Stimulated activated CD4-positive, alpha-beta T cell treated with anti-CD3 and anti-CD28 coated beads, Interleukin-1b, Interleukin-23, amount 100 ng/mL, for 24 hours (primary cell): ENCODE data around the gene ZFP69B.
A peak's percentile ranks its signal among the peaks of the same experiment; 100 is the strongest.
"Not testable (repeated sequence)": the region's sequence is repeated elsewhere in the genome, so short reads cannot be mapped to it uniquely, and the experiment has no call there.

Experiments used
- DNase-seq, 4 experiments: peaks; one replicate each; pipeline ENCODE4 v3.0.0-alpha.2; 2020; ENCODE audit warnings: low read depth in 4 of 4, low spot score in 1 of 4

Gene ZFP69B

DNA sequence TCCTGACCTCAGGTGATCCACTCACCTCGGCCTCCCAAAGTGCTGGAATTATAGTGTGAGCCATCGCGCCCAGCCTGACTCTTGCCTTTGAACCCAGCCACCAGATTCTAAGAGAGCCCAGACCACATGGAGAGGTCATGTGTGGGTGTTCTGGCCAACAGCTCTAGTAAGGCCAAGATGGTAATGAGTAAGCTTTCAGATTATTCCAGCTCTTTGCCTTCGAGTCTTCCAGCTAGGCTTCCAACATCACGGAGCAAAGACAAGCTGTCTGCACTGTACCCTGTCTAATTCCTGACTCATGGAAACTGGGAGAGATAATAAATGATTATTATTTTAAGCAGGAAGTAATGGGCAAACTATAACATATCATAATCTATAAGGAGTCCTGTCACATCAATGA, 14.8 kb upstream of the ZFP69B start:
- DNase-seq, result no peak

- DNase-seq, result no peak
These were observed 14.4 kb upstream of the ZFP69B start for GRCh38 chr1:40435876-40436275.

DNA sequence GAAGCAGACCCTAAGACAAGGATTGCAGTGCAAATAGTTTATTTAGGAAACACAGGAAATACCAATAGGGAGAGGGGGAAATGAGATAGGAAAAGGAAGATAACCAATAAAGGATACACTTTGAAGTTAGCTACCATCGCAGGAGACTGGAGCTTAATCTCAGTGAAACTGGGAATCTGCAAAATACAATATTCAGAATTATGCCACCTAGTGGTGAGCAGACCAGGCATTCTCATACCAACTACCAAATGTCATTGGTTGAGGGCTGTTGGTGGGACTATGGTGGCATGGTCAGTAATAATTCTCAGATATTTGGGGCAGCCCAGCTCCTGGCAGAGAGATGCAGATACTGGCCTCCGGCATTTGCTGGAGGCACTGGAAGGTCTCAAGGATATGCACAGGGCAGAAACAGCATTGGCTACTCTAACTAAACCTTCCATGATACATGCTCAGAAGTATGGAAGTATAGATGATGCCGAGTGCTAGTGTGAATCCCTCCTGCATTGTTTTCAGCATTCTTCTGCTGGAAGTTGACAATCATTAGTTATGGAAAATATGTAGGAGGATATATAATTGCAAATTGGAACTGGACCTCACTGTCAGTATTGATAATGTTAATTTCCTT, 11.8 kb upstream of the ZFP69B start:
- DNase-seq, result no peak

GRCh38 chr1:40439247-40439646, 11.0 kb upstream of the ZFP69B start:
- no peak for DNase-seq

DNA sequence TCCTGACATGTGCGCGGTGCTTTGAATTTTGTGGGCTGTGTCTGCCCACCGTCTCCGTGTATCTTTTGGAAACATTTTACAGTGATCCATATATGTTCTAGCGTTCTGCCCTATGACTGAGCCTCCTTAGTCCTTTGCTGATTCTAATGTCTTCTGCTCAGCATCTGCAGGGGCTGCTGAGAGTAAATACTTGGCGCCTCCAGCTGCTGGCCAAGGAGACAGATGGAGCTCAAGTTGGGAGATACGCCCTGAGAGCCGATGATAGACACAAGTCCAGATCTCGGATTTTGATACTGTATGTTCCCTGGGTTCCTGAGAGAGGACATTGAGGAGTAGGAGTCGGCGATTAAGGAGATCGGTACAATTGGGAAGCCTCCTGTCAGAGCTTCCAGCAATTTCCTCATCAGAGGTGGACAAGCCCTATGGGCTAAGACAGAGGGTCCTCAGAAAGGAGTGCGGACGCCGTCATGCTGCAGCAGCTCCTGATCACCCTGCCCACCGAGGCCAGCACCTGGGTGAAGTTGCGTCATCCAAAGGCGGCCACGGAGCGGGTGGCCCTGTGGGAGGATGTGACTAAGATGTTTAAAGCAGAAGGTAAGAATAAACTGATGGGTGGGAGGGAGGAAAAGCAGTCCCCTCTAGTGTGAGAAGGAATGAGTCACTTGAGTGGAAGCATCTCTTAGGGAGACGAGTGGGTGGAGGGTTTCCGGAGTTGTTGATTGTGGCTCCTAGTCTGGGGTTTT, 390 bp downstream of the ZFP69B start:
- DNase-seq, result peak; percentile 50 to 78 (median 66)

- no peak for DNase-seq
These were observed 936 bp downstream of the ZFP69B start for GRCh38 chr1:40451238-40451585.

DNA sequence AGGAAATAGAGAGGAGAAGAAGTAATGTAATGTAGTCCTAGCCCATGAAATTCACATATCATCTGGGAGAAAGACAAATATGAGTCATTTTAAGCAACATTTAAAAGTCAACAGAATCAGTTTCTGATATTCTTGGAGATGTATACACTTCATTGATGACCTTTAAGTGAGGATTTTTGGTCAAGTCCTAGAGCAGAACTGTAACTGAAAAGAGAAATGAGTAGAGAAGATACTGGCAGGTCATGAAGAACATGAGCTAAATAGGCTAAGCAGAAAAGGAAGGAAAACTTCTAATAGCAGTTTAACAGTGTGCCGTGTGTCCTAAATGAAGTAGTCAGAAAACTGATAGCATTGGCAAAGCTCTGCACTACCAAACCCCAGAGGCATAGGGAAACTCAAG, 4.6 kb downstream of the ZFP69B start:
- no peak for DNase-seq

DNA sequence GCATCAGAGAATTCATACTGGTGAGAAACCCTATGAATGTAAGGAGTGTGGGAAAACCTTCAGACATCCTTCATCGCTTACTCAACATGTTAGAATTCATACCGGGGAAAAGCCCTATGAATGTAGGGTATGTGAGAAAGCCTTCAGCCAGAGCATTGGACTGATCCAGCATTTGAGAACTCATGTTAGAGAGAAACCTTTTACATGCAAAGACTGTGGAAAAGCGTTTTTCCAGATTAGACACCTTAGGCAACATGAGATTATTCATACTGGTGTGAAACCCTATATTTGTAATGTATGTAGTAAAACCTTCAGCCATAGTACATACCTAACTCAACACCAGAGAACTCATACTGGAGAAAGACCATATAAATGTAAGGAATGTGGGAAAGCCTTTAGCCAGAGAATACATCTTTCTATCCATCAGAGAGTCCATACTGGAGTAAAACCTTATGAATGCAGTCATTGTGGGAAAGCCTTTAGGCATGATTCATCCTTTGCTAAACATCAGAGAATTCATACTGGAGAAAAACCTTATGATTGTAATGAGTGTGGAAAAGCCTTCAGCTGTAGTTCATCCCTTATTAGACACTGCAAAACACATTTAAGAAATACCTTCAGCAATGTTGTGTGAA, 12.8 kb downstream of the ZFP69B start:
- no peak for DNase-seq

GRCh38 chr1:40469327-40469726, 19.1 kb downstream of the ZFP69B start:
- no peak for DNase-seq

GRCh38 chr1:40475268-40475667, 25.0 kb downstream of the ZFP69B start:
- no peak for DNase-seq

DNA sequence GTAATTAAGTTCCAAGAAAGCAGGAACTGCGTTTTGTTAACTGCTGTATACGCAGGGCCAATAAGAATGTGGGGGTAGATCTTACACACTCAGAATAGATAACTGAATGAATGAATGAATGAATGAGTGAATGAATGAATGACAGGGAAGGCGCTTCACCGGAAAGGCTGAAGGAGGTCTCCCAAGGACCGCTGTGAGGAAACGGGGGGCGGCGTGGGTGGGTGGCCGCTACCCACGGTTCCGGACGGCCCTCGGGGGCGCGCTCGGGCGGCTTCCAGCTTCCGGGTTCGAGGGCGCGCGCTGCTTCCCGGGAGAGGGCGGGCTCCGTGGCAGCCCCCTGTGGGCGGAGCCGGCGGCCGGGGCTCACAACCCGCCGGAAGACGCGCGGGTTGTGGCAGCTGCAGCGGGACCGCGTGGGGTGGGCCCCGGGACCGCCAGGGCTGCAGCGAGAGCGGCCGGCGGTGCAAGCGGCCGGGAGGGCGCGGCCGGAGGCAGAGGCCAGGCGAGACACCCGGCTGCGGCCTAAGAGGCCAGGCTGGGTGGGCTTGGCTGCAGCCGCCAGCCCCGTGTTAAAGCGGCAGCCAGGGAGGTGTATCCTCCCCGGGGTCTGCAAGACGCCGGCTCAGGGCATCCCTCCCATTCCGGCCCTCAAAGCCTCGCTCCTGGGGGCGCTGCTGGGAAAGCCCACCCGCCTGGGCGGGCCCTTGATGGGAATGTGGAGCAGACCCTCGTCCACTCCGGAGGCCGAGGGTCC, 26.8 kb downstream of the ZFP69B start, which contains the start of gene ZFP69:
TSS of gene ZFP69 (plus strand) at position 367 of the 754 bp plus-strand sequence. CDS start 2,072 bp downstream, outside the sequence.
- peak; percentile 11 to 62 (median 45) for DNase-seq

DNA sequence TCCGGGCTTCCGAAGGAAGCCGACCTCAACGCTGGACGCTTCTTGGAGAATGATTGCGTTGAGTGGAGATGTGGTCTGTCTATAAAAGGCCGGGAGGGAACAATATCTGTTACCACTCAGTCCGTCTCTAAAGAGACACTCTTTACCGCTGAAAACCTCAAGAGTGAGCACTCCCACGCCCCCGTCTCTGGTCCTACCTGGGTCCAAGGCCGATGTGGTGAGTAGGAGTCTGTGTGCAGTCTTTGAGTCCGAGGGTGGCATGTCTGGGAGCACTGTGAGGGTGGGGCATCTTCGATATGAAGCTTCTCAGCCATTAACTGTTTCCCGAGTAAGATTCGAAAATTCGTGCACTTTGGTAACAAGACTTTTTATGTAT, 27.4 kb downstream of the ZFP69B start:
- DNase-seq, result no peak

- no peak for DNase-seq
These were observed 28.0 kb downstream of the ZFP69B start for GRCh38 chr1:40478276-40478675.

DNA sequence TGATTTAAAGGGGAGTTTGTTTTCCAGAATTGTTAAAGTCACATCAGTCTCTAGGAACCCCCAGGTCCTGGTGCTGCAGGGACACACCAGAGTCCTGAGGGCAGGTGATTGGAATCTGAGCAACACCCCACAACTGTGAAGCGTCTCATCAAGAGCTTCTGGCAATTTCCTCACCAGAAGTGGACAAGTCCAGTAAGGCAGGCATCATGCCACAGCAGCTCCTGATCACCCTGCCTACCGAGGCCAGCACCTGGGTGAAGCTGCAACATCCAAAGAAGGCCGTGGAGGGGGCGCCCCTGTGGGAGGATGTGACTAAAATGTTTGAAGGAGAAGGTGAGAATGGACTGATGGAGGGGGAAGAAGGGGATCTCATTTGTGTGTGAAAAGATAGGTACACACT, 28.9 kb downstream of the ZFP69B start:
- DNase-seq, result no peak

- DNase-seq, result no peak
These were observed 45.1 kb downstream of the ZFP69B start for GRCh38 chr1:40495315-40495903.

GRCh38 chr1:40502651-40503050, 52.4 kb downstream of the ZFP69B start:
- not testable (repeated sequence) for DNase-seq

DNA sequence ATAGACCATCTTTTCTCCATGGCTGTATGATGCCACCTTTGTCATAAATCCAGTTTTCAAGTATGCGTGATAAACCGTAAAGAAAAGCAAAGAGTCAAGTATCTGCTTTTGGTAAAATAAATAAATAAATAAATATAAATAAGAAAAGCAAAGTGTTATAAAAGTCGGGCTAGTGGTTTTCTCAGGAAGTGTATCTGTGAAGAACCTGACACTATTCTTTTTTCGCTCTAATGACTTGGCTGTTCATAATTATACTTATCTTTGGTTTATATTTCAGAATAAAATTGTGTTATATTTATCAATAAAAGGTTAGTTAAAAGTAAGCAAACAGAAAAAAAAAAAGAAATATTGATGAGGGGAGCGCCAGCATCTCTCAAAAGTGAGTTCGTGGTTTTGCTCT, 57.7 kb downstream of the ZFP69B start:
- DNase-seq, result no peak

GRCh38 chr1:40508375-40509341, 58.4 kb downstream of the ZFP69B start, which contains the start of gene EXO5:
Gene EXO5, plus strand, starts transcription at chr1:40508767. Its CDS starts 5,778 bp downstream, at chr1:40514545.
- peak; percentile 62 to 84 (median 76) for DNase-seq
